HG02973 (cell line): ENCODE measurements around the gene HNRNPA1L2.
"Not testable (repeated sequence)": the region's sequence is repeated elsewhere in the genome, so short reads cannot be mapped to it uniquely, and the experiment has no call there.

Experiments
- ATAC-seq: cut with Tn5 transposase; IDR thresholded peaks from one replicate; pipeline ENCODE4 v1.9.1; 2021; ENCODE audit warnings: moderate library complexity; ENCODE audit not compliant: unreplicated experiment

The HNRNPA1L2 gene

GRCh38 chr13:52644108-52644507, 1.9 kb downstream of the HNRNPA1L2 start:
- no peak for ATAC-seq

GRCh38 chr13:52646967-52647366, 4.7 kb downstream of the HNRNPA1L2 start:
- ATAC-seq = no peak

GRCh38 chr13:52650731-52651130, 8.5 kb downstream of the HNRNPA1L2 start:
- no peak for ATAC-seq

GRCh38 chr13:52651897-52652195, 9.6 kb downstream of the HNRNPA1L2 start:
- peak; percentile 5 for ATAC-seq

- peak; percentile 94 for ATAC-seq
These were observed 10.2 kb downstream of the HNRNPA1L2 start, which contains the start of gene SUGT1 for GRCh38 chr13:52652196-52652979. Gene SUGT1 (plus strand): TSS chr13:52652836. CDS start chr13:52652921, 85 bp downstream.

- ATAC-seq = peak; percentile 37
These were observed 10.7 kb downstream of the HNRNPA1L2 start for GRCh38 chr13:52652980-52653303.

- ATAC-seq = no peak
These were observed 17.1 kb downstream of the HNRNPA1L2 start for GRCh38 chr13:52659340-52659739.

GRCh38 chr13:52664272-52664671, 22.0 kb downstream of the HNRNPA1L2 start:
- ATAC-seq = no peak

GRCh38 chr13:52665325-52665724, 23.1 kb downstream of the HNRNPA1L2 start:
- ATAC-seq = no peak

GRCh38 chr13:52669677-52670076, 27.4 kb downstream of the HNRNPA1L2 start:
- no peak for ATAC-seq

- no peak for ATAC-seq
These were observed 28.5 kb downstream of the HNRNPA1L2 start for GRCh38 chr13:52670726-52671125.

- ATAC-seq = no peak
These were observed 31.2 kb downstream of the HNRNPA1L2 start for GRCh38 chr13:52673465-52673864.

- no peak for ATAC-seq
These were observed 35.6 kb downstream of the HNRNPA1L2 start for GRCh38 chr13:52677823-52678222.

GRCh38 chr13:52685806-52686205, 43.6 kb downstream of the HNRNPA1L2 start:
- ATAC-seq = not testable (repeated sequence)

- ATAC-seq = no peak
These were observed 44.1 kb downstream of the HNRNPA1L2 start for GRCh38 chr13:52686376-52686775.
